HEK293 (cell line): ENCODE measurements around the gene ICAM5.

Experiments
- GLI2 ChIP-seq: fragments of 450-650 bp; formaldehyde crosslinking; IDR thresholded peaks from 2 replicates; pipeline ENCODE4; 2017; ENCODE audit warnings: missing biosample characterization, missing genetic modification characterization, low read depth, borderline replicate concordance
- GLI4 ChIP-seq: fragments of 450-650 bp; formaldehyde crosslinking; IDR thresholded peaks from 2 replicates; pipeline ENCODE4 v1.5.1; 2016; ENCODE audit warnings: missing biosample characterization, missing genetic modification characterization
- GLIS1 ChIP-seq: fragments of 450-650 bp; formaldehyde crosslinking; IDR thresholded peaks from 2 replicates; pipeline ENCODE4 v1.5.1; 2016; ENCODE audit warnings: missing biosample characterization, missing genetic modification characterization
- KLF1 ChIP-seq: fragments of 450-650 bp; formaldehyde crosslinking; IDR thresholded peaks from 2 replicates; pipeline ENCODE4 v1.5.1; 2016; ENCODE audit warnings: missing biosample characterization, missing genetic modification characterization
- KLF10 ChIP-seq: fragments of 450-650 bp; IDR thresholded peaks from 2 replicates; pipeline ENCODE4 v1.5.1; 2018; ENCODE audit warnings: missing biosample characterization, mild to moderate bottlenecking, missing genetic modification characterization
- SP7 ChIP-seq: fragments of 450-650 bp; formaldehyde crosslinking; IDR thresholded peaks from 2 replicates; pipeline ENCODE4 v1.5.1; 2016; ENCODE audit warnings: missing biosample characterization, missing genetic modification characterization
- YY2 ChIP-seq: fragments of 450-650 bp; formaldehyde crosslinking; IDR thresholded peaks from 2 replicates; pipeline ENCODE4 v1.5.1; 2016; ENCODE audit warnings: missing biosample characterization, missing genetic modification characterization
- ZBTB20 ChIP-seq: fragments of 450-650 bp; formaldehyde crosslinking; IDR thresholded peaks from 2 replicates; pipeline ENCODE4 v1.5.1; 2016; ENCODE audit warnings: missing biosample characterization, missing genetic modification characterization
- ZNF132 ChIP-seq: fragments of 450-650 bp; formaldehyde crosslinking; IDR thresholded peaks from 2 replicates; pipeline ENCODE4 v1.5.1; 2017; ENCODE audit warnings: missing biosample characterization, missing genetic modification characterization, borderline replicate concordance
- ZNF16 ChIP-seq: fragments of 450-650 bp; formaldehyde crosslinking; IDR thresholded peaks from 2 replicates; pipeline ENCODE4 v1.5.1; 2016; ENCODE audit warnings: low read depth, missing biosample characterization, missing genetic modification characterization
- ZNF169 ChIP-seq: fragments of 450-650 bp; formaldehyde crosslinking; IDR thresholded peaks from 2 replicates; pipeline ENCODE4 v1.5.1; 2016; ENCODE audit warnings: missing biosample characterization, missing genetic modification characterization
- ZNF174 ChIP-seq: fragments of 450-650 bp; formaldehyde crosslinking; IDR thresholded peaks from 2 replicates; pipeline ENCODE4 v1.5.0; 2017; ENCODE audit warnings: missing biosample characterization, mild to moderate bottlenecking, missing genetic modification characterization
- ZNF184 ChIP-seq: fragments of 450-650 bp; IDR thresholded peaks from 2 replicates; pipeline ENCODE4 v1.5.1; 2018; ENCODE audit warnings: missing biosample characterization, mild to moderate bottlenecking, missing genetic modification characterization
- ZNF324 ChIP-seq: fragments of 450-650 bp; formaldehyde crosslinking; IDR thresholded peaks from 2 replicates; pipeline ENCODE4 v1.5.1; 2016; ENCODE audit warnings: missing biosample characterization, missing genetic modification characterization
- ZNF335 ChIP-seq: fragments of 450-650 bp; formaldehyde crosslinking; conservative IDR thresholded peaks from 2 replicates; pipeline ENCODE4 v1.5.1; 2016; ENCODE audit warnings: missing biosample characterization, missing genetic modification characterization
- ZNF366 ChIP-seq: fragments of 450-650 bp; formaldehyde crosslinking; conservative IDR thresholded peaks from 2 replicates; pipeline ENCODE4 v1.5.1; 2016; ENCODE audit warnings: missing biosample characterization, missing genetic modification characterization
- ZNF391 ChIP-seq: fragments of 450-650 bp; formaldehyde crosslinking; IDR thresholded peaks from 2 replicates; pipeline ENCODE4 v1.5.1; 2016; ENCODE audit warnings: low read depth, missing biosample characterization, missing genetic modification characterization, borderline replicate concordance
- ZNF423 ChIP-seq: fragments of 450-650 bp; formaldehyde crosslinking; IDR thresholded peaks from 2 replicates; pipeline ENCODE4 v1.5.1; 2016; ENCODE audit warnings: missing biosample characterization, missing genetic modification characterization
- ZNF529 ChIP-seq: fragments of 450-650 bp; formaldehyde crosslinking; IDR thresholded peaks from 2 replicates; pipeline ENCODE4 v1.5.1; 2017; ENCODE audit warnings: missing genetic modification characterization, missing biosample characterization; ENCODE audit not compliant: insufficient replicate concordance
- ZNF624 ChIP-seq: fragments of 450-650 bp; formaldehyde crosslinking; IDR thresholded peaks from 2 replicates; pipeline ENCODE4 v1.5.1; 2017; ENCODE audit warnings: missing biosample characterization, missing genetic modification characterization
- ZNF776 ChIP-seq: fragments of 450-650 bp; formaldehyde crosslinking; IDR thresholded peaks from 2 replicates; pipeline ENCODE4 v1.5.0; 2017; ENCODE audit warnings: missing biosample characterization, missing genetic modification characterization, borderline replicate concordance
- ZNF792 ChIP-seq: fragments of 450-650 bp; formaldehyde crosslinking; IDR thresholded peaks from 2 replicates; pipeline ENCODE4 v1.5.1; 2016; ENCODE audit warnings: missing biosample characterization, missing genetic modification characterization
- ZXDB ChIP-seq: fragments of 450-650 bp; formaldehyde crosslinking; IDR thresholded peaks from 2 replicates; pipeline ENCODE4 v1.5.1; 2016; ENCODE audit warnings: missing biosample characterization, missing genetic modification characterization
- TF ChIP-seq, protein P1 (sequence below): fragments of 450-650 bp; formaldehyde crosslinking; IDR thresholded peaks from 2 replicates; pipeline ENCODE4 v1.5.1; 2016; ENCODE audit warnings: missing biosample characterization, missing genetic modification characterization
- TF ChIP-seq, protein P2 (sequence below): fragments of 450-650 bp; formaldehyde crosslinking; IDR thresholded peaks from 2 replicates; pipeline ENCODE4 v1.5.1; 2016; ENCODE audit warnings: missing biosample characterization, missing genetic modification characterization
- TF ChIP-seq, protein P3 (sequence below): fragments of 450-650 bp; formaldehyde crosslinking; IDR thresholded peaks from 2 replicates; pipeline ENCODE4 v1.5.1; 2016; ENCODE audit warnings: missing biosample characterization, missing genetic modification characterization
- TF ChIP-seq, protein P4 (sequence below): fragments of 450-650 bp; formaldehyde crosslinking; IDR thresholded peaks from 2 replicates; pipeline ENCODE4 v1.5.1; 2016; ENCODE audit warnings: missing biosample characterization, missing genetic modification characterization
- TF ChIP-seq, protein P5 (sequence below): fragments of 450-650 bp; formaldehyde crosslinking; IDR thresholded peaks from 2 replicates; pipeline ENCODE4 v1.5.1; 2016; ENCODE audit warnings: missing biosample characterization, missing genetic modification characterization
- TF ChIP-seq, protein P6 (sequence below): fragments of 450-650 bp; formaldehyde crosslinking; IDR thresholded peaks from 2 replicates; pipeline ENCODE4 v1.5.1; 2016; ENCODE audit warnings: missing biosample characterization, missing genetic modification characterization, borderline replicate concordance

ICAM5 gene

DNA sequence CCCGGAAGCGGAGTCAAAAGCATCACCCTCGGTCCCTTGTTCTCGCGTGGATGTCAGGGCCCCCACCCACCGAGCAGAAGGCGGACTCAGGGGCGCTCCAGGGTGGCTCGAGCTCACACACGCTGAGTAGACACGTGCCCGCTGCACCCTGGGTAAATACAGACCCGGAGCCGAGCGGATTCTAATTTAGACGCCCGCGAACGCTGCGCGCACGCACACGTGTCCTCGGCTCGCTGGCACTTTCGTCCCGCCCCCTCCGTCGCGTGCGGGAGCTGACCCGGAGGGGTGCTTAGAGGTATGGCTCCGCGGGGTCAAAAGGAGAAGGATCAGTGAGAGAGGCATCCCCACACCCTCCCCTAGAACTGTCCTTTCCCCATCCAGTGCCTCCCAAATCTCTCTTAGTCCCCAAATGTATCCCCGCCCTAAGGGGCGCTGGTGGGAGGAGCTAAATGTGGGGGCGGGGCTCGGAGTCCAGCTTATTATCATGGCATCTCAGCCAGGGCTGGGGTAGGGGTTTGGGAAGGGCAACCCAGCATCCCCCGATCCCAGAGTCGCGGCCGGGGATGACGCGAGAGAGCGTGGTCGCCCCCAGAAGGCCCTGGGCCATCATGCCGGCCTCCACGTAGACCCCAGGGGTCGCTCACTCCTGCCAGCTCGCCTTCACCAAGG, 451 bp upstream of the ICAM5 start (continued):
- TF ChIP-seq ZNF776 (no peak), ZNF132 (no peak), ZNF335 (peak; percentile 57), ZNF792 (tag by site-specific recombination) (no peak), SP7 (peak; percentile 82; the same call in 1 of the 2 replicates), YY2 (tag by site-specific recombination) (peak; percentile 44; the same call in 1 of the 2 replicates), ZNF324 (tag by site-specific recombination) (no peak; the same call in 1 of the 2 replicates), ZNF423 (peak; percentile 54), GLIS1 (tag by site-specific recombination) (peak; percentile 81), ZNF174 (tag by site-specific recombination) (no peak), ZNF529 (tag by site-specific recombination) (no peak), ZNF169 (tag by site-specific recombination) (no peak), ZBTB20 (tag by site-specific recombination) (peak; percentile 45), ZNF184 (tag by site-specific recombination) (0 out of 2 replicates have a peak, but pooled peaks have one; percentile 7), ZNF366 (tag by site-specific recombination) (no peak), GLI4 (no peak), ZNF624 (tag by site-specific recombination) (no peak), ZNF391 (tag by site-specific recombination) (no peak), ZNF16 (tag by site-specific recombination) (no peak), KLF10 (tag by site-specific recombination) (peak; percentile 49; the same call in 1 of the 2 replicates), KLF1 (tag by site-specific recombination) (peak; percentile 60; the same call in 1 of the 2 replicates), GLI2 (tag by site-specific recombination) (no peak), ZXDB (peak; percentile 67; the same call in 1 of the 2 replicates)
- TF ChIP-seq, protein P1, sequence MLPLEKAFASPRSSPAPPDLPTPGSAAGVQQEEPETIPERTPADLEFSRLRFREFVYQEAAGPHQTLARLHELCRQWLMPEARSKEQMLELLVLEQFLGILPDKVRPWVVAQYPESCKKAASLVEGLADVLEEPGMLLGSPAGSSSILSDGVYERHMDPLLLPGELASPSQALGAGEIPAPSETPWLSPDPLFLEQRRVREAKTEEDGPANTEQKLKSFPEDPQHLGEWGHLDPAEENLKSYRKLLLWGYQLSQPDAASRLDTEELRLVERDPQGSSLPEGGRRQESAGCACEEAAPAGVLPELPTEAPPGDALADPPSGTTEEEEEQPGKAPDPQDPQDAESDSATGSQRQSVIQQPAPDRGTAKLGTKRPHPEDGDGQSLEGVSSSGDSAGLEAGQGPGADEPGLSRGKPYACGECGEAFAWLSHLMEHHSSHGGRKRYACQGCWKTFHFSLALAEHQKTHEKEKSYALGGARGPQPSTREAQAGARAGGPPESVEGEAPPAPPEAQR (tag by site-specific recombination) = no peak
- TF ChIP-seq, protein P2, sequence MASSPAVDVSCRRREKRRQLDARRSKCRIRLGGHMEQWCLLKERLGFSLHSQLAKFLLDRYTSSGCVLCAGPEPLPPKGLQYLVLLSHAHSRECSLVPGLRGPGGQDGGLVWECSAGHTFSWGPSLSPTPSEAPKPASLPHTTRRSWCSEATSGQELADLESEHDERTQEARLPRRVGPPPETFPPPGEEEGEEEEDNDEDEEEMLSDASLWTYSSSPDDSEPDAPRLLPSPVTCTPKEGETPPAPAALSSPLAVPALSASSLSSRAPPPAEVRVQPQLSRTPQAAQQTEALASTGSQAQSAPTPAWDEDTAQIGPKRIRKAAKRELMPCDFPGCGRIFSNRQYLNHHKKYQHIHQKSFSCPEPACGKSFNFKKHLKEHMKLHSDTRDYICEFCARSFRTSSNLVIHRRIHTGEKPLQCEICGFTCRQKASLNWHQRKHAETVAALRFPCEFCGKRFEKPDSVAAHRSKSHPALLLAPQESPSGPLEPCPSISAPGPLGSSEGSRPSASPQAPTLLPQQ (tag by site-specific recombination) = 0 out of 2 replicates have a peak, but pooled peaks have one; percentile 22
- TF ChIP-seq, protein P3, sequence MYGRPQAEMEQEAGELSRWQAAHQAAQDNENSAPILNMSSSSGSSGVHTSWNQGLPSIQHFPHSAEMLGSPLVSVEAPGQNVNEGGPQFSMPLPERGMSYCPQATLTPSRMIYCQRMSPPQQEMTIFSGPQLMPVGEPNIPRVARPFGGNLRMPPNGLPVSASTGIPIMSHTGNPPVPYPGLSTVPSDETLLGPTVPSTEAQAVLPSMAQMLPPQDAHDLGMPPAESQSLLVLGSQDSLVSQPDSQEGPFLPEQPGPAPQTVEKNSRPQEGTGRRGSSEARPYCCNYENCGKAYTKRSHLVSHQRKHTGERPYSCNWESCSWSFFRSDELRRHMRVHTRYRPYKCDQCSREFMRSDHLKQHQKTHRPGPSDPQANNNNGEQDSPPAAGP = peak; percentile 67; the same call in 1 of the 2 replicates
- TF ChIP-seq, protein P4, sequence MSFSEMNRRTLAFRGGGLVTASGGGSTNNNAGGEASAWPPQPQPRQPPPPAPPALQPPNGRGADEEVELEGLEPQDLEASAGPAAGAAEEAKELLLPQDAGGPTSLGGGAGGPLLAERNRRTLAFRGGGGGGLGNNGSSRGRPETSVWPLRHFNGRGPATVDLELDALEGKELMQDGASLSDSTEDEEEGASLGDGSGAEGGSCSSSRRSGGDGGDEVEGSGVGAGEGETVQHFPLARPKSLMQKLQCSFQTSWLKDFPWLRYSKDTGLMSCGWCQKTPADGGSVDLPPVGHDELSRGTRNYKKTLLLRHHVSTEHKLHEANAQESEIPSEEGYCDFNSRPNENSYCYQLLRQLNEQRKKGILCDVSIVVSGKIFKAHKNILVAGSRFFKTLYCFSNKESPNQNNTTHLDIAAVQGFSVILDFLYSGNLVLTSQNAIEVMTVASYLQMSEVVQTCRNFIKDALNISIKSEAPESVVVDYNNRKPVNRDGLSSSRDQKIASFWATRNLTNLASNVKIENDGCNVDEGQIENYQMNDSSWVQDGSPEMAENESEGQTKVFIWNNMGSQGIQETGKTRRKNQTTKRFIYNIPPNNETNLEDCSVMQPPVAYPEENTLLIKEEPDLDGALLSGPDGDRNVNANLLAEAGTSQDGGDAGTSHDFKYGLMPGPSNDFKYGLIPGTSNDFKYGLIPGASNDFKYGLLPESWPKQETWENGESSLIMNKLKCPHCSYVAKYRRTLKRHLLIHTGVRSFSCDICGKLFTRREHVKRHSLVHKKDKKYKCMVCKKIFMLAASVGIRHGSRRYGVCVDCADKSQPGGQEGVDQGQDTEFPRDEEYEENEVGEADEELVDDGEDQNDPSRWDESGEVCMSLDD (tag by site-specific recombination) = peak; percentile 80
- TF ChIP-seq, protein P5, sequence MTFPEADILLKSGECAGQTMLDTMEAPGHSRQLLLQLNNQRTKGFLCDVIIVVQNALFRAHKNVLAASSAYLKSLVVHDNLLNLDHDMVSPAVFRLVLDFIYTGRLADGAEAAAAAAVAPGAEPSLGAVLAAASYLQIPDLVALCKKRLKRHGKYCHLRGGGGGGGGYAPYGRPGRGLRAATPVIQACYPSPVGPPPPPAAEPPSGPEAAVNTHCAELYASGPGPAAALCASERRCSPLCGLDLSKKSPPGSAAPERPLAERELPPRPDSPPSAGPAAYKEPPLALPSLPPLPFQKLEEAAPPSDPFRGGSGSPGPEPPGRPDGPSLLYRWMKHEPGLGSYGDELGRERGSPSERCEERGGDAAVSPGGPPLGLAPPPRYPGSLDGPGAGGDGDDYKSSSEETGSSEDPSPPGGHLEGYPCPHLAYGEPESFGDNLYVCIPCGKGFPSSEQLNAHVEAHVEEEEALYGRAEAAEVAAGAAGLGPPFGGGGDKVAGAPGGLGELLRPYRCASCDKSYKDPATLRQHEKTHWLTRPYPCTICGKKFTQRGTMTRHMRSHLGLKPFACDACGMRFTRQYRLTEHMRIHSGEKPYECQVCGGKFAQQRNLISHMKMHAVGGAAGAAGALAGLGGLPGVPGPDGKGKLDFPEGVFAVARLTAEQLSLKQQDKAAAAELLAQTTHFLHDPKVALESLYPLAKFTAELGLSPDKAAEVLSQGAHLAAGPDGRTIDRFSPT (tag by site-specific recombination) = peak; percentile 10; the same call in 1 of the 2 replicates
- TF ChIP-seq, protein P6, sequence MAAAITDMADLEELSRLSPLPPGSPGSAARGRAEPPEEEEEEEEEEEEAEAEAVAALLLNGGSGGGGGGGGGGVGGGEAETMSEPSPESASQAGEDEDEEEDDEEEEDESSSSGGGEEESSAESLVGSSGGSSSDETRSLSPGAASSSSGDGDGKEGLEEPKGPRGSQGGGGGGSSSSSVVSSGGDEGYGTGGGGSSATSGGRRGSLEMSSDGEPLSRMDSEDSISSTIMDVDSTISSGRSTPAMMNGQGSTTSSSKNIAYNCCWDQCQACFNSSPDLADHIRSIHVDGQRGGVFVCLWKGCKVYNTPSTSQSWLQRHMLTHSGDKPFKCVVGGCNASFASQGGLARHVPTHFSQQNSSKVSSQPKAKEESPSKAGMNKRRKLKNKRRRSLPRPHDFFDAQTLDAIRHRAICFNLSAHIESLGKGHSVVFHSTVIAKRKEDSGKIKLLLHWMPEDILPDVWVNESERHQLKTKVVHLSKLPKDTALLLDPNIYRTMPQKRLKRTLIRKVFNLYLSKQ (tag by site-specific recombination) = no peak
